Gastroesophageal sphincter (tissue), 4 donors: ENCODE data around the gene GRID1. TPM values are rescaled to one million over a fixed set of nuclear protein-coding genes. Genes with fewer than 3 reads are reported as not detected.

Source experiments
- ATAC-seq: fragments of 150-250 bp; one replicate; pipeline ENCODE4 v1.9.1; 2016; ENCODE audit warnings: mild to moderate bottlenecking, moderate library complexity
- H3K27ac ChIP-seq, 4 donors: fragments of 200-600 bp; sonication (generic) in 3 of 4; 1 replicate in 3 of 4; 2 replicates in 1 of 4; pipeline ENCODE4 v1.5.1; 2016 to 2019
- H3K27me3 ChIP-seq: fragments of 200-600 bp; sonication (generic); one replicate; pipeline ENCODE4 v1.5.1; 2019
- H3K36me3 ChIP-seq, 2 donors: fragments of 200-600 bp; sonication (generic); one replicate each; pipeline ENCODE4 v1.5.1; 2019; ENCODE audit warnings: control low read depth in 1 of 2
- H3K4me1 ChIP-seq, 3 donors: fragments of 200-600 bp; sonication (generic); 1 replicate in 2 of 3; 2 replicates in 1 of 3; pipeline ENCODE4 v1.5.1; 2016 to 2019; ENCODE audit warnings: control low read depth in 2 of 3
- H3K4me3 ChIP-seq, 2 donors: fragments of 200-600 bp; sonication (generic); one replicate each; pipeline ENCODE4 v1.5.1; 2019; ENCODE audit warnings: mild to moderate bottlenecking in 1 of 2, moderate library complexity in 1 of 2
- H3K9me3 ChIP-seq, 3 donors: fragments of 200-600 bp; sonication (generic); one replicate each; pipeline ENCODE4 v1.5.1; 2017 to 2019; ENCODE audit warnings: control low read depth in 2 of 3
- CTCF ChIP-seq, 4 experiments: fragments of 200-600 bp in 2 of 4; fragments of 450-650 bp in 2 of 4; sonication (generic) in 1 of 4; IDR thresholded peaks; one replicate each; pipeline ENCODE4 v1.5.1; 2017 to 2019; ENCODE audit warnings: antibody characterized with exemption in 4 of 4, mild to moderate bottlenecking in 2 of 4, moderate library complexity in 2 of 4
- EP300 ChIP-seq: sonication (generic); formaldehyde crosslinking; IDR thresholded peaks from one replicate; pipeline ENCODE4 v1.6.1; 2017; ENCODE audit warnings: antibody characterized with exemption, mild to moderate bottlenecking
- POLR2A ChIP-seq, 2 donors: fragments of 450-650 bp; IDR thresholded peaks; one replicate each; pipeline ENCODE4 v1.6.1; 2017; ENCODE audit warnings: antibody characterized with exemption in 2 of 2, mild to moderate bottlenecking in 2 of 2, moderate library complexity in 1 of 2
- POLR2AphosphoS5 ChIP-seq: sonication (generic); formaldehyde crosslinking; IDR thresholded peaks from one replicate; pipeline ENCODE4 v1.6.1; 2017; ENCODE audit warnings: antibody characterized with exemption
- WGBS, 2 donors: methylation state at CpG; one replicate each; pipeline ENCODE4 v1.1.5; 2018; ENCODE audit warnings: low coverage in 1 of 2; 5-methylcytosine and 5-hydroxymethylcytosine counted together
- total RNA-seq, 4 donors: library from RNA; depleted of rRNA; stranded (reverse); fragments of >200 nt; gene quantifications; one replicate each; pipeline ENCODE4 v1.1.0, GENCODE V29; 2016

Gene GRID1
- total RNA-seq, 4 donors from 2014 or later, result 1.2 to 2.7 (median 1.7) TPM

GRCh38 chr10:85986777-85987176 is 379.8 kb downstream of the GRID1 start:
- no peak for ATAC-seq
- Histone ChIP-seq H3K27ac (no peak overlapping the region), H3K4me1 (no peaks in the 10 kb centered on the region), H3K9me3 (no peaks in the 10 kb centered on the region), H3K4me3 (no peak overlapping the region), H3K27me3 (peaks cover 7% of the 10 kb centered on the region), H3K36me3 (no peaks in the 10 kb centered on the region)
- WGBS, 2 donors, result no CpG with 5 or more reads among the region's 1 CpG
- TF ChIP-seq EP300 (no peak), POLR2A (IDR thresholded peaks at IDR 0.05) (no peak), CTCF (IDR thresholded peaks at IDR 0.05) (no peak), POLR2AphosphoS5 (no peak)

GRCh38 chr10:85983051-85983450 is 383.5 kb downstream of the GRID1 start:
- H3K4me1 ChIP-seq, result no peaks in the 10 kb centered on the region
- no peaks in the 10 kb centered on the region for H3K9me3 ChIP-seq
- TF ChIP-seq EP300, result no peak
- TF ChIP-seq CTCF (IDR thresholded peaks at IDR 0.05), result no peak
- no peak for TF ChIP-seq POLR2A (IDR thresholded peaks at IDR 0.05)
- TF ChIP-seq POLR2AphosphoS5, result no peak
- no peak overlapping the region for H3K27ac ChIP-seq
- no peak overlapping the region for H3K4me3 ChIP-seq
- WGBS, 2 donors, result no CpG with 5 or more reads among the region's 6 CpGs
- H3K36me3 ChIP-seq, result no peaks in the 10 kb centered on the region
- no peak for ATAC-seq
- no peaks in the 10 kb centered on the region for H3K27me3 ChIP-seq

- ATAC-seq, result no peak
These were observed 387.0 kb downstream of the GRID1 start for GRCh38 chr10:85979598-85979997.

GRCh38 chr10:85978566-85979358 is 387.8 kb downstream of the GRID1 start:
- H3K27me3 ChIP-seq, result no peaks in the 10 kb centered on the region
- ATAC-seq, result no peak
- no peak overlapping the region for H3K27ac ChIP-seq
- no peaks in the 10 kb centered on the region for H3K9me3 ChIP-seq
- no peaks in the 10 kb centered on the region for H3K36me3 ChIP-seq
- no peak for TF ChIP-seq POLR2A (IDR thresholded peaks at IDR 0.05)
- TF ChIP-seq CTCF (IDR thresholded peaks at IDR 0.05), result no peak
- TF ChIP-seq POLR2AphosphoS5, result no peak
- TF ChIP-seq EP300, result no peak
- no peaks in the 10 kb centered on the region for H3K4me1 ChIP-seq
- H3K4me3 ChIP-seq, result no peak overlapping the region
- 60% methylated on average over 2 of the region's 2 CpGs; no CpG with 5 or more reads in 1 of the 2 donors for WGBS, 2 donors

More at GRCh38 chr10:85979598-85979997, 387.0 kb downstream of the GRID1 start:
- Histone ChIP-seq H3K4me1 (no peaks in the 10 kb centered on the region), H3K4me3 (no peak overlapping the region), H3K27me3 (no peaks in the 10 kb centered on the region), H3K9me3 (no peaks in the 10 kb centered on the region), H3K27ac (no peak overlapping the region), H3K36me3 (no peaks in the 10 kb centered on the region)
- TF ChIP-seq EP300 (no peak), CTCF (IDR thresholded peaks at IDR 0.05) (no peak), POLR2AphosphoS5 (no peak), POLR2A (IDR thresholded peaks at IDR 0.05) (no peak)

- no peak for ATAC-seq
- Histone ChIP-seq H3K4me1 (no peaks in the 10 kb centered on the region), H3K36me3 (no peaks in the 10 kb centered on the region), H3K4me3 (no peak overlapping the region), H3K27ac (no peak overlapping the region), H3K9me3 (no peaks in the 10 kb centered on the region), H3K27me3 (no peaks in the 10 kb centered on the region)
- TF ChIP-seq EP300 (no peak), POLR2AphosphoS5 (no peak), CTCF (IDR thresholded peaks at IDR 0.05) (no peak)
- WGBS, 2 donors, result 82 to 100% methylated on average over 1 to 2 of the region's 6 CpGs
These were observed 389.0 kb downstream of the GRID1 start for GRCh38 chr10:85977642-85978041.
